Glomerular visceral epithelial cell (primary cell): ENCODE data around the gene FIG4.
A peak's percentile ranks its signal among the peaks of the same experiment; 100 is the strongest.
"Not testable (repeated sequence)": the region's sequence is repeated elsewhere in the genome, so short reads cannot be mapped to it uniquely, and the experiment has no call there.

Source experiments
- DNase-seq: peaks from one replicate; pipeline ENCODE4 v3.0.0-alpha.2; 2016; ENCODE audit errors: extremely low spot score

The FIG4 gene

DNA sequence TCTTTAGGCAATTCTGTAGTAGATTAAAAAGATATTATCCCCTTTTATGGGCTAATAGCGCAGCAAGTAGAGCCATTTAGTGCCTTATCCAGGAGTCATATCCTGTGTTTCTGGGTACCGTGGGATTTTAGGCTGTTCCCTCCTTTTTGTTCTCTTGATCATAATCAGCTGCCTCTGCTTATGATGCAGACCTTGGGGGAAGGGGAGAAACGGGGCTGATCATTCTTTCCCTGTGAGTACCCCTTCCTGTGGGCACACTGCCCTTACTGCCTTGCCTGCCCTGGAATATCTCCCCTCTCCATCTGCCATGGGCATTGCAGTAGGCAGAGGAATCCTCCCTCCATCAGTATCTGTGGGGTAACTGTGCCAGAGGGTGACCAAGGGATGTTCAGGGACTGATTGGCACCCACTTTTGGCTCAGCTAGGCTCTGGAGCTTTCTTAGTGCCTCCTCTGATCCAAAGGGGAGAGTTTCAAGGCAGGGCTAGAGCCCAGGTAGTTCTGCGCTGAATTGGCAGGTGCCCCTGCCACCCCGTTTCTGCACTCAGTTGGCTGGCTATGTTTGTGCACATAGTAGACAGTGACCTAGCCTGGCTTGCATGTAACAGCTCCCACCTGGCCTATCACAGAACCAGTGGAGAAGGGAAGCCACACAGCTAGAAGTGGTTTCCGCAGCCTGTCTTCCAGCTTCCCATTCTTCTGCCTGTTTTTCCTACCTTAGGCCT is 103.3 kb downstream of the FIG4 start:
- no peak for DNase-seq

- DNase-seq, result peak; percentile 30
Measured at GRCh38 chr6:109795994-109796555, 105.0 kb downstream of the FIG4 start.

- no peak for DNase-seq
Measured at GRCh38 chr6:109799129-109799528, 108.0 kb downstream of the FIG4 start.

GRCh38 chr6:109799664-109800063 is 108.6 kb downstream of the FIG4 start:
- no peak for DNase-seq

DNA sequence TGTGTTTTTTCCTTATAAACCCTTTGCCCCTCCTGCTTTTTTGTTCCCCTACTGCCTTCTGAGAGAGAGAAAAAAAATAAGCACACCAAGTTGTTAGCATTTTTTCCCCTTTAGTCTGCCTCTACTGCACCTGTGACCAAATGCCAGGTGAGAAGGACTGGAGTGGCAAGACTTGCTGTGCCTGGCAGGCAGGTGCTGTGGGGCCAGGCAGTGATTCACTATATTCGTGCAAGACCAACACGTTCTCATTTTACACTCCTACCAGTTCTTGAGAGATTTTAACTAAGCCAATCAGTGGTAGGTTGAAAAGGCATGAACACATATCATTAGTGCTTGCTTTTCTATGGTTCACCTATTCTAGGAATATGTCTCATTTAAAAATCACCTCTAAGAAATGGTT is 109.7 kb downstream of the FIG4 start:
- no peak for DNase-seq

DNA sequence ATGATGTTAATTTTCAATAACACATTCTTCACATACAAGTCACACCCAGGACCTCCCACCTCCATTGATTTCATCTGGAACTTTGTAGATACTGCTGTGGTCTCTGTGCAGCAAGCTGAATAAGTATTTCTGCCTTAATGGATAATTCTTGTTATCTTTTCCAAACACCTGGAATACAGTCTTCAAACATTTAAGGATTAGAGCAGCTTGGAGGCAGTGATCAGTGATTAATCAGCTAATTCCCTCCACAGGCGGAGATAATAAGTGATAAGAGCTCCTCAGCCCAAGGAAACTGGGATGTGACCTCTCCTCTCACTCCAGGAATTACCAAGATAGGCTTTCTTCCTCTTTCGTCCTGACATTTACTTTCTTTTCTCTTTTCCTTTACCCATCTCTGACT is 110.7 kb downstream of the FIG4 start:
- DNase-seq, result no peak

DNA sequence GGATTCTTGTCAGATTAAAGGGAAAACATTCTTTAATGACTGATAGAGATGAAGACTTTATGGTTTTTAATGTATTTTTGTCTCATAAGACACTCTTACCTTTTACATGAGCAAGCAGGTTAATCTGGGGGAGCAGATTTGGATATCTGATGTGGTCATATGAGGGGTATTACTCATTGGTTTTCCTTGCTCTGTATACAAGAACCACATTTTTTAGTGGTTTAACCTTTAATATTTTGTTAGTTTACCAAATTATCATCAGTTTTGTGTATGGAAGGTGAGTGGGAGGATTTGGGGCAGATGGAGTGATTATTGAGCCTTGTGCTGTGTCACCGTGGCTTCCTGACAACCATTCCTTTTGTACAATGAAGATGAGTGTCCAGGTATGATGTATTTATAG is 112.9 kb downstream of the FIG4 start:
- no peak for DNase-seq

DNA sequence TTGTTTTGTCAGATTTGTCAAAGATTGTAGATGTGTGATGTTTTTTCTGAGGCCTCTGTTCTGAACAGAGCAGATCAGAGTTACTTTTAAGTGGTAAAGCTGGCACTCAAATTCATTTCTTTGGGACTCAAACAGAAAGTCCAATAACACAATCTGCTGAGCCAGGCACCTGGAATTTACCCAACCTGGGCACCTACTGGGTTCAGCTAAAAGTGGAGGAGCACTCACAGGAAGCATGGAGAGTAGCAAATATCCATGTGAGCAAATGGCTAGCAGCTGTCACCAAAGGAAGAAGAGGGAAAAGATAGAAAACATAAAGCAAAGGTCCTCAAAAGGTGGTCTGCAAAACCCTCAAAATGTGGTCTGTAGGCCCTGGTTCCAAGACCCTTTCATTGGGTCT is 116.8 kb downstream of the FIG4 start:
- DNase-seq, result no peak

GRCh38 chr6:109808837-109809236 is 117.7 kb downstream of the FIG4 start:
- DNase-seq, result no peak

GRCh38 chr6:109815054-109815453 is 124.0 kb downstream of the FIG4 start:
- no peak for DNase-seq

- no peak for DNase-seq
Measured at GRCh38 chr6:109816452-109817374, 125.6 kb downstream of the FIG4 start.

GRCh38 chr6:109820706-109821350 is 129.7 kb downstream of the FIG4 start:
- no peak for DNase-seq

GRCh38 chr6:109821428-109821827 is 130.3 kb downstream of the FIG4 start:
- DNase-seq, result no peak

DNA sequence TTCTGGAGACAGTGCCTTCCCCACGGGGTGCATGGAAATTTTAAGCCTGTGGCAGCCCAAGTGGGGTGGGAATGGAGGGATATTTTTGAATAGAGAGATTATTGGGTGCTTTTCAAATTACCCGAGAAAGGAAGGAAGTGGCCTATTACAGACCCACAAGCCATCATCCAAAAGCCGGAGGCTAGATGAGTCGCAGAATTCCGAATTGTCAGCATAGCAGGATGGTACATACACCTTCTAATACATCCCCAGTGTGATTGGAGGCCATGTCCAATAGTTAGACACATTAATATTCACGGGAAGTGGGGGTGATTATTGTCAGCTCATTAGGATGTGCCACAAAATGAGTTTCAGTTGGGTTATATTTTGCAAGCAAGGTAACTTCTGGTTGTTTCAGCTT is 133.0 kb downstream of the FIG4 start:
- no peak for DNase-seq

DNA sequence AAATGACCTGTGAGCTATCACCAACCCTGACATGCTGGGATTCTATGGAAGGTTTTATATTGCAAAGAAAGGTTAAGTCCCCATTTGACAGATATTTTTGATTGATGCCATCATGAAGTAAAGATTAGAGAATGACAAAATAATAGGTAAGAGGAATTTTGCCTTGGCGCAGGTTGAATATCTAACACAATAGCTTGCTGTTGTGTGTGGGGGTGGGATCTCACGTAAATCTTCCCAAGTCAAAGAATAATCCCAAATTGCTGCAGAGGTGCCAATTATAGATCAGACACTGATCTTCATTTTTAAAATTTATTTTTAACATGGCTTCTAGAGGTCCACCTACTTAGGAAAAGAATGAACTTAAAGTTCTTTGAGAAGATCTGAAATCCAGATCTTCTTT is 135.5 kb downstream of the FIG4 start:
- DNase-seq, result no peak

- DNase-seq, result not testable (repeated sequence)
Measured at GRCh38 chr6:109831352-109831751, 140.3 kb downstream of the FIG4 start.

GRCh38 chr6:109834131-109834530 is 143.0 kb downstream of the FIG4 start:
- DNase-seq, result no peak

GRCh38 chr6:109834595-109835437 is 143.7 kb downstream of the FIG4 start:
- DNase-seq, result no peak

GRCh38 chr6:109840034-109840433 is 148.9 kb downstream of the FIG4 start:
- DNase-seq, result no peak

GRCh38 chr6:109840796-109841195 is 149.7 kb downstream of the FIG4 start:
- no peak for DNase-seq

GRCh38 chr6:109841869-109842268 is 150.8 kb downstream of the FIG4 start:
- DNase-seq, result no peak
